Neural cell (in vitro differentiated cells): ENCODE results near the gene GSDME. TPM values are rescaled to one million over a fixed set of nuclear protein-coding genes. Genes with fewer than 3 reads are reported as not detected.

Source experiments
- H2AFZ ChIP-seq: fragments of 200-600, 300-800 bp; sonication (generic), shearing (Covaris generic); 2 replicates; pipeline ENCODE4 v1.6.0; 2014; ENCODE audit warnings: low read depth, mild to moderate bottlenecking, antibody characterized with exemption, low read length, moderate library complexity
- H3F3A ChIP-seq: fragments of 200-600 bp; shearing (Covaris generic); 2 replicates; pipeline ENCODE4 v1.6.1; 2016; ENCODE audit warnings: mild to moderate bottlenecking, moderate library complexity, mixed read lengths, antibody characterized with exemption, low read length; ENCODE audit not compliant: insufficient read depth, poor library complexity, severe bottlenecking
- H3K27ac ChIP-seq: fragments of 200-600, 300-800 bp; sonication (generic), shearing (Covaris generic); 2 replicates; pipeline ENCODE4 v1.5.1; 2014; ENCODE audit warnings: mild to moderate bottlenecking, low read length, moderate library complexity
- H3K27me3 ChIP-seq: fragments of 300-800, 200-600 bp; sonication (generic), shearing (Covaris generic); 2 replicates; pipeline ENCODE4 v1.6.0; 2014; ENCODE audit warnings: mild to moderate bottlenecking, low read depth, low read length, moderate library complexity; ENCODE audit not compliant: insufficient read depth
- H3K36me3 ChIP-seq: fragments of 300-800, 200-600 bp; sonication (generic), shearing (Covaris generic); 2 replicates; pipeline ENCODE4 v1.5.1; 2014; ENCODE audit warnings: mild to moderate bottlenecking, antibody characterized with exemption, low read length, moderate library complexity; ENCODE audit not compliant: insufficient read depth
- H3K4me2 ChIP-seq: fragments of 300-800, 200-600 bp; sonication (generic), shearing (Covaris generic); 2 replicates; pipeline ENCODE4 v1.6.0; 2014; ENCODE audit warnings: mild to moderate bottlenecking, low read length
- H3K4me3 ChIP-seq: fragments of 300-800, 200-600 bp; sonication (generic), shearing (Covaris generic); 2 replicates; pipeline ENCODE4 v1.5.1; 2014; ENCODE audit warnings: mild to moderate bottlenecking, low read length, moderate library complexity
- H3K79me2 ChIP-seq: fragments of 200-600 bp; shearing (Covaris generic); replicated peaks from 2 replicates; pipeline ENCODE4 v1.6.0; 2014; ENCODE audit warnings: mild to moderate bottlenecking, low read length, moderate library complexity; ENCODE audit not compliant: insufficient read depth
- H3K9ac ChIP-seq: fragments of 300-800, 200-600 bp; sonication (generic), shearing (Covaris generic); 2 replicates; pipeline ENCODE4 v1.6.1; 2016; ENCODE audit warnings: mild to moderate bottlenecking, low read length, mixed read lengths
- H3K9me2 ChIP-seq: fragments of 200-600 bp; shearing (Covaris generic); 2 replicates; pipeline ENCODE4 v1.6.1; 2016; ENCODE audit warnings: mild to moderate bottlenecking, low read length, mixed read lengths; ENCODE audit not compliant: insufficient read depth
- H3K9me3 ChIP-seq: fragments of 200-600, 300-800 bp; sonication (generic), shearing (Covaris generic); 2 replicates; pipeline ENCODE4 v1.6.1; 2016; ENCODE audit warnings: mild to moderate bottlenecking, mixed run types, low read length, moderate library complexity, mixed read lengths
- H4K20me1 ChIP-seq: fragments of 200-600 bp; shearing (Covaris generic); 2 replicates; pipeline ENCODE4 v1.6.1; 2016; ENCODE audit warnings: mild to moderate bottlenecking, mixed run types; ENCODE audit not compliant: insufficient read depth
- EP300 ChIP-seq: fragments of 450-650 bp; conservative IDR thresholded peaks from 2 replicates; pipeline ENCODE4 v1.6.1; 2014; ENCODE audit warnings: antibody characterized with exemption, mild to moderate bottlenecking, moderate library complexity; ENCODE audit not compliant: poor library complexity, severe bottlenecking
- EZH2 ChIP-seq: fragments of 200-600, 300-800 bp; shearing (Covaris generic), sonication (generic); IDR thresholded peaks from 2 replicates; pipeline ENCODE4 v1.6.1; 2014; ENCODE audit warnings: antibody characterized with exemption, low read length, borderline replicate concordance, mild to moderate bottlenecking; ENCODE audit not compliant: insufficient read depth, poor library complexity, severe bottlenecking
- MXI1 ChIP-seq: fragments of 450-650 bp; conservative IDR thresholded peaks from 2 replicates; pipeline ENCODE4 v1.6.1; 2014; ENCODE audit warnings: antibody characterized with exemption, mild to moderate bottlenecking; ENCODE audit not compliant: poor library complexity, severe bottlenecking
- POLR2AphosphoS5 ChIP-seq: IDR thresholded peaks from 2 replicates; pipeline ENCODE4 v1.6.1; 2012
- RAD21 ChIP-seq: fragments of 450-650 bp; conservative IDR thresholded peaks from 2 replicates; pipeline ENCODE4 v1.6.1; 2014; ENCODE audit warnings: antibody characterized with exemption, mild to moderate bottlenecking, moderate library complexity
- SMC3 ChIP-seq: fragments of 450-650 bp; conservative IDR thresholded peaks from 2 replicates; pipeline ENCODE4 v1.6.1; 2014; ENCODE audit warnings: antibody characterized with exemption, mild to moderate bottlenecking, moderate library complexity; ENCODE audit not compliant: poor library complexity
- TAF1 ChIP-seq: IDR thresholded peaks from 2 replicates; pipeline ENCODE4 v1.6.1; 2012; ENCODE audit warnings: low read depth
- polyA plus RNA-seq: library from polyadenylated mRNA; depleted of rRNA; stranded (reverse); fragments of >200 nt; gene quantifications from 2 replicates; pipeline ENCODE4 v1.2.3, GENCODE V29; 2014
- TF ChIP-seq, protein P1 (sequence below): fragments of 450-650 bp; IDR thresholded peaks from 2 replicates; pipeline ENCODE4 v1.5.1; 2014; ENCODE audit warnings: antibody characterized with exemption, mild to moderate bottlenecking, moderate library complexity; ENCODE audit not compliant: poor library complexity, severe bottlenecking
- TF ChIP-seq, protein P2 (sequence below): IDR thresholded peaks from 2 replicates; pipeline ENCODE4 v1.6.1; 2012; ENCODE audit warnings: borderline replicate concordance

The GSDME gene
- polyA plus RNA-seq, 1 donor from 2014 or later, result 42.9 TPM

DNA sequence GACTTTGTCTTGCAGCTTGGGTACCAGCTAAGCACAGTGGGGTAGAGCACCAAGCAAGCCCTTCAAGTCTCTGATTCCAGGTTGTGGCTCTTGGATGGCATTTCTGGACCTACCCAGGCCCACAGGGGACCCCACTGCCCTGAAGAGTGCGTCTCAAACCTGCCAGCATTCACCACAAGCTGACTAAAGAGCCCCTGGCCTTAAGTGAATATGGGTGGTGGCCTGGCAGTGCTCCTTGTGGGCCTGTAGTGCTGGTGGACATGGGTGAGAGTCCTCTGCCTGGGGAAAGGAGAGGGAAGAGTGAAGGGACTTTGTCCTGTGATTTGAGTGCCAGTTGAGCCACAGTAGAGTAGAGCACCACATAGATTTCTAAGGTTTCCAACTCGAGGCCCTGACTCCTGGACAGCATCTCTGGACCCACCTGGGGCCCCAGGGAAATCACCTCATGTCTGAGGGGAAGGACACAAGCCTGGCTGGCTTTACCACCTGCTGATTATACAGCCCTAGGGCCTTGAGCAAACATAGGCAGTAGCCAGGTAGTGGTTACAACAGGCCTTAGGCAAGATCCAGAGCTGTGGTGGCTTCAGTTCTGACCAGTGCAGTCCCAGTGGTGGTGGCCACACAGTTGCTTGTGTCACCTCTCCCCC is 23.7 kb downstream of the GSDME start:
- Histone ChIP-seq H3K79me2 (no peaks in the 10 kb centered on the region), H3K4me3 (no peak overlapping the region), H2AFZ (no peak overlapping the region), H3K4me2 (no peak overlapping the region), H3F3A (no peaks in the 10 kb centered on the region), H3K9me2 (no peaks in the 10 kb centered on the region), H4K20me1 (no peaks in the 10 kb centered on the region), H3K27ac (no peak overlapping the region), H3K36me3 (no peaks in the 10 kb centered on the region), H3K9me3 (peaks cover 2% of the 10 kb centered on the region), H3K27me3 (no peaks in the 10 kb centered on the region), H3K9ac (no peak overlapping the region)
- no peak for TF ChIP-seq EP300
- TF ChIP-seq, protein P1, sequence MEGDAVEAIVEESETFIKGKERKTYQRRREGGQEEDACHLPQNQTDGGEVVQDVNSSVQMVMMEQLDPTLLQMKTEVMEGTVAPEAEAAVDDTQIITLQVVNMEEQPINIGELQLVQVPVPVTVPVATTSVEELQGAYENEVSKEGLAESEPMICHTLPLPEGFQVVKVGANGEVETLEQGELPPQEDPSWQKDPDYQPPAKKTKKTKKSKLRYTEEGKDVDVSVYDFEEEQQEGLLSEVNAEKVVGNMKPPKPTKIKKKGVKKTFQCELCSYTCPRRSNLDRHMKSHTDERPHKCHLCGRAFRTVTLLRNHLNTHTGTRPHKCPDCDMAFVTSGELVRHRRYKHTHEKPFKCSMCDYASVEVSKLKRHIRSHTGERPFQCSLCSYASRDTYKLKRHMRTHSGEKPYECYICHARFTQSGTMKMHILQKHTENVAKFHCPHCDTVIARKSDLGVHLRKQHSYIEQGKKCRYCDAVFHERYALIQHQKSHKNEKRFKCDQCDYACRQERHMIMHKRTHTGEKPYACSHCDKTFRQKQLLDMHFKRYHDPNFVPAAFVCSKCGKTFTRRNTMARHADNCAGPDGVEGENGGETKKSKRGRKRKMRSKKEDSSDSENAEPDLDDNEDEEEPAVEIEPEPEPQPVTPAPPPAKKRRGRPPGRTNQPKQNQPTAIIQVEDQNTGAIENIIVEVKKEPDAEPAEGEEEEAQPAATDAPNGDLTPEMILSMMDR, result no peak
- no peak for TF ChIP-seq TAF1

DNA sequence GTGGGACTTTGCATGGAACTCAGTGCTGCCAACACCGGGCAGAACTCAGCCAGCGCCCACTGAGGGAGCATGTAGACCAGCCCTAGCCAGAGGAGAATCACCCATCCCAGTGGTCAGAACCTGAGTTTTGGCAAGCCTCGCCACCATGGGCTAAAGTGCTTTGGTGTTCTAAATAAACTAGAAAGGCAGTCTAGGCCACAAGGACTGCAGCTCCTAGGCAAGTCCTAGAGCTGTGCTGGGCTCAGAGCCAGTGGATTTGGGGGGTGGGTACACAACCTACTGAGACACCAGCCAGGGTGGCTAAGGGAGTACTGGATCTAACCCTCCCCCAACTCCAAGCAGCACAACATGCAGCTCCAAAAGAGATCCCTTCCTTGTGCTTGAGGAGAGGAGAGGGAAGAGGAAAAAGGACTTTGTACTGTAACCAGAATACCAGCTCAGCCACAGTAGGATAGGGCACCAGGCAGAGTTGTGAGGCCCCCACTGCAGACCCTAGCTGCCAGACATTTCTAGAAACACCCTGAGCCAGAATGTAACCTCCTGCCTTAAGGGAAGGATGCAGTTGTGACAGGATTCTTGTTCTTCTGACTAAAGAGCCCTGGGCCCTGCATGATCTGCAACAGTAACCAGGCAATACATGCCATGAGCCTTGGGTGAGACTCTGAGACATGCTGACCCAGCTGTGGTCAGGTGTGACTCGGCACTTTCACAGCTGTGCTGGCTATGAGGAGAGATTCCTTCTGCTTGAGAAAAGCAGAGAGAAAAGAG is 24.4 kb downstream of the GSDME start:
- Histone ChIP-seq H3K9ac (no peak overlapping the region), H3K27ac (no peak overlapping the region), H4K20me1 (no peaks in the 10 kb centered on the region), H3K4me2 (no peak overlapping the region), H3K9me2 (no peaks in the 10 kb centered on the region), H2AFZ (no peak overlapping the region), H3K4me3 (no peak overlapping the region), H3F3A (no peaks in the 10 kb centered on the region), H3K9me3 (no peaks in the 10 kb centered on the region), H3K36me3 (no peaks in the 10 kb centered on the region), H3K27me3 (no peaks in the 10 kb centered on the region), H3K79me2 (no peaks in the 10 kb centered on the region)
- TF ChIP-seq RAD21 (no peak), TAF1 (no peak), EZH2 (no peak), SMC3 (no peak), EP300 (no peak), MXI1 (no peak), POLR2AphosphoS5 (no peak)
- TF ChIP-seq, protein P1, result no peak
- TF ChIP-seq, protein P2, sequence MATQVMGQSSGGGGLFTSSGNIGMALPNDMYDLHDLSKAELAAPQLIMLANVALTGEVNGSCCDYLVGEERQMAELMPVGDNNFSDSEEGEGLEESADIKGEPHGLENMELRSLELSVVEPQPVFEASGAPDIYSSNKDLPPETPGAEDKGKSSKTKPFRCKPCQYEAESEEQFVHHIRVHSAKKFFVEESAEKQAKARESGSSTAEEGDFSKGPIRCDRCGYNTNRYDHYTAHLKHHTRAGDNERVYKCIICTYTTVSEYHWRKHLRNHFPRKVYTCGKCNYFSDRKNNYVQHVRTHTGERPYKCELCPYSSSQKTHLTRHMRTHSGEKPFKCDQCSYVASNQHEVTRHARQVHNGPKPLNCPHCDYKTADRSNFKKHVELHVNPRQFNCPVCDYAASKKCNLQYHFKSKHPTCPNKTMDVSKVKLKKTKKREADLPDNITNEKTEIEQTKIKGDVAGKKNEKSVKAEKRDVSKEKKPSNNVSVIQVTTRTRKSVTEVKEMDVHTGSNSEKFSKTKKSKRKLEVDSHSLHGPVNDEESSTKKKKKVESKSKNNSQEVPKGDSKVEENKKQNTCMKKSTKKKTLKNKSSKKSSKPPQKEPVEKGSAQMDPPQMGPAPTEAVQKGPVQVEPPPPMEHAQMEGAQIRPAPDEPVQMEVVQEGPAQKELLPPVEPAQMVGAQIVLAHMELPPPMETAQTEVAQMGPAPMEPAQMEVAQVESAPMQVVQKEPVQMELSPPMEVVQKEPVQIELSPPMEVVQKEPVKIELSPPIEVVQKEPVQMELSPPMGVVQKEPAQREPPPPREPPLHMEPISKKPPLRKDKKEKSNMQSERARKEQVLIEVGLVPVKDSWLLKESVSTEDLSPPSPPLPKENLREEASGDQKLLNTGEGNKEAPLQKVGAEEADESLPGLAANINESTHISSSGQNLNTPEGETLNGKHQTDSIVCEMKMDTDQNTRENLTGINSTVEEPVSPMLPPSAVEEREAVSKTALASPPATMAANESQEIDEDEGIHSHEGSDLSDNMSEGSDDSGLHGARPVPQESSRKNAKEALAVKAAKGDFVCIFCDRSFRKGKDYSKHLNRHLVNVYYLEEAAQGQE, result no peak
